ENCODE measurements around the gene KIAA0753. TPM values are rescaled to one million over a fixed set of nuclear protein-coding genes. Genes with fewer than 3 reads are reported as not detected.

Gene KIAA0753
- total RNA-seq, 2 experiments from 2014 or later: 16.3 to 17.6 TPM

GRCh38 chr17:6636105-6636504 lies 4.4 kb downstream of the KIAA0753 start:
- POLR2A ChIA-PET: no interaction called here
- no peaks in the 10 kb centered on the region for H3K27me3 Mint-ChIP-seq
- no peak overlapping the region for H3K27ac Mint-ChIP-seq

GRCh38 chr17:6633263-6633662 lies 7.2 kb downstream of the KIAA0753 start:
- no peak for DNase-seq
- H3K36me3 Mint-ChIP-seq (ENCODE audit: low read depth): peaks cover 33% of the 10 kb centered on the region
- no peaks in the 10 kb centered on the region for H3K9me3 Mint-ChIP-seq
- CTCF ChIA-PET: no interaction called here
- peaks cover 14% of the 10 kb centered on the region for H3K4me1 Mint-ChIP-seq
- no peaks in the 10 kb centered on the region for H3K27me3 Mint-ChIP-seq
- POLR2A ChIA-PET: no interaction called here
- H3K4me3 Mint-ChIP-seq: no peak overlapping the region
- no peak overlapping the region for H3K27ac Mint-ChIP-seq

More at GRCh38 chr17:6636105-6636504, 4.4 kb downstream of the KIAA0753 start:
- CTCF ChIA-PET: no interaction called here
- H3K36me3 Mint-ChIP-seq (ENCODE audit: low read depth): peaks cover 28% of the 10 kb centered on the region
- no peak overlapping the region for H3K4me3 Mint-ChIP-seq
- H3K4me1 Mint-ChIP-seq: peaks cover 25% of the 10 kb centered on the region
- DNase-seq: no peak
- H3K9me3 Mint-ChIP-seq: no peaks in the 10 kb centered on the region

- H3K4me3 Mint-ChIP-seq: no peak overlapping the region
- H3K9me3 Mint-ChIP-seq: no peaks in the 10 kb centered on the region
- CTCF ChIA-PET: no interaction called here
- no peak overlapping the region for H3K27ac Mint-ChIP-seq
- H3K27me3 Mint-ChIP-seq: no peaks in the 10 kb centered on the region
- H3K4me1 Mint-ChIP-seq: peaks cover 7% of the 10 kb centered on the region
- no peak for DNase-seq
- H3K36me3 Mint-ChIP-seq (ENCODE audit: low read depth): peaks cover 36% of the 10 kb centered on the region
- POLR2A ChIA-PET: no interaction called here
Observed at GRCh38 chr17:6632530-6632929, 8.0 kb downstream of the KIAA0753 start.

DNA sequence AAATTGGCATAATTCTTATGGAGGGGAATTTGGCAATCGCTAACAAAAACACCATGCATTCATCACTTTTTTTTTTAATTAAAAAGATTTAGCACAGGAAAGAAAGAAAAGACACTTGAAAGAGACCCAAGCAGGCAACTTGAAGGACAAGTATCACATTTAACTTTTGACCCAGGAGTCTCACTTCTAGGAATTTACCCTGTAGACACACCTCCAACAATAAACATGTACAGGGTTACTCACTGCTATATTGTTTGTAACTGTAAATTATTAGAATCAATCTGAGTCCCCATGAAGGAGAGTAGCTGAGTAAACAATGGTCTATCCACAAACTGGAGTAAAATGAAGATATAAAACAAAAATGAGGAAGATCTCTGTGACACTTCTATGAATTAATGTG lies 10.1 kb downstream of the KIAA0753 start:
- no peak for DNase-seq
- Mint-ChIP-seq H3K4me1 (peaks cover 7% of the 10 kb centered on the region), H3K36me3 (ENCODE audit: low read depth) (peaks cover 38% of the 10 kb centered on the region), H3K27me3 (no peaks in the 10 kb centered on the region), H3K27ac (no peak overlapping the region), H3K4me3 (no peak overlapping the region), H3K9me3 (no peaks in the 10 kb centered on the region)
- CTCF ChIA-PET: no interaction called here
- POLR2A ChIA-PET: no interaction called here

DNA sequence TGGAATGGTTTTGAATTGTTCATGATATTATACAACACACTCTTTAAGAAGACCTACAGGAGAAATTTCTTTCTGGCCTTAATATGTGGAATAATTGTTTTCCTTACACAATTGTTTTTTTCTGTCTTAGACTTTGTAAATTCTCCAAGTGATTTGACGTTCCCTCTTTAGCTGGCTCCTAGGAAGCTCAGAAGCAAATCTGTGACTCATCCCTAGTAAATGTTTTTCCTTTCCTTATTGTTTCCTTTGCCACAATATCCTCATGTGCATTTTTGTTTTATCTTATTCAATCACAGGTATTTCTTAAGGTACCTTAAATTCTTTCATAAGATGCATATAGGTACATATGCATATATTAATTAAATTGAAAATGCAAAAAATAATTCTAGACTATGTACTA lies 13.5 kb downstream of the KIAA0753 start:
- ChIA-PET POLR2A (no interaction called here), CTCF (interaction anchor here (1.0 kb wide), 1 partner anchor 19 kb away, joined by 3 read pairs; no protein-coding TSS in a partner anchor)
- Mint-ChIP-seq H3K36me3 (ENCODE audit: low read depth) (peaks cover 18% of the 10 kb centered on the region), H3K9me3 (no peaks in the 10 kb centered on the region), H3K27ac (no peak overlapping the region), H3K4me3 (no peak overlapping the region), H3K27me3 (no peaks in the 10 kb centered on the region), H3K4me1 (peaks cover 5% of the 10 kb centered on the region)
- DNase-seq: no peak

DNA sequence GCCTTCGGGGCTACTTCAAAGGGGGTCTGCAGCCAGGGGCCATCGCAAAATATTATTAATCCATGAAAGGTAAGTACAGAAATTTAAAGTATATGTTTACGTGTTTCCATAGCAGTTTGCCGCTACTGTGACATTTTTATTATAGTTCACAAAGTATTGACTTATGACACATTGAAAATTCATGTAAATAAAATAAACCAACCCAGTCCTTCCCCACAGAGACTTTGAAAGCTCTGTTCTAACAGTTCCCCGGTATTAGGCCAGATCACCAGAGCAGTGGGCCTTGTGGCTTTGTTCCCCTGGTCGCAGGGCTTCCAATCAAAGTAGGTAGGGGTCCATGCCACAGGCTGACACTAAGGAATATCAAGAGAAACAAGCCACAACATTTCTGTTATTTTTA lies 13.9 kb downstream of the KIAA0753 start:
- peaks cover 18% of the 10 kb centered on the region for H3K36me3 Mint-ChIP-seq (ENCODE audit: low read depth)
- CTCF ChIA-PET: interaction anchor here (1.0 kb wide), 1 partner anchor 18 kb away, joined by 3 read pairs; no protein-coding TSS in a partner anchor
- POLR2A ChIA-PET: no interaction called here
- DNase-seq: no peak
- no peak overlapping the region for H3K4me3 Mint-ChIP-seq
- H3K9me3 Mint-ChIP-seq: no peaks in the 10 kb centered on the region
- H3K4me1 Mint-ChIP-seq: peaks cover 5% of the 10 kb centered on the region
- H3K27me3 Mint-ChIP-seq: no peaks in the 10 kb centered on the region
- H3K27ac Mint-ChIP-seq: no peak overlapping the region

- CTCF ChIA-PET: no interaction called here
- H3K9me3 Mint-ChIP-seq: no peaks in the 10 kb centered on the region
- no peak for DNase-seq
- no peaks in the 10 kb centered on the region for H3K4me1 Mint-ChIP-seq
- no peaks in the 10 kb centered on the region for H3K27me3 Mint-ChIP-seq
- peaks cover 17% of the 10 kb centered on the region for H3K36me3 Mint-ChIP-seq (ENCODE audit: low read depth)
- H3K4me3 Mint-ChIP-seq: no peak overlapping the region
- H3K27ac Mint-ChIP-seq: no peak overlapping the region
- POLR2A ChIA-PET: no interaction called here
Observed at GRCh38 chr17:6623941-6624340, 16.6 kb downstream of the KIAA0753 start.

DNA sequence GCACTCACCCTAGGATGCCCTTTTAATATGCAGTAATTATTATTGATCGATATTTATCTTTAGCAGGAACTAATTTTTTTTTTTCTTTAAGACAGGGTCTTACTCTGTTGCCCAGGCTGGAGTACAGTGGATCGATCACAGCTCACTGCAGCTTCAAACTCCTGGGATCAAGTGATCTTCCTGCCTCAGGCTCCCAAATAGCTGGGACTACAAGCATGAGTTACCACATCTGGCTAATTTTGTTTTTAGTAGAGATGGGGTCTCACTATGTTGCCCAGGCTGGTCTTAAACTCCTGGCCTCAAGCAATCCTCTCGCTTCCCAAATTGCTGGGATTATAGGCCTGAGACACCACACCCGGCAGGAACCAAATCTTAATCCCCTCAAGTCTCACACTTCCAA lies 29.3 kb downstream of the KIAA0753 start:
- DNase-seq: no peak
- Mint-ChIP-seq H3K9me3 (no peaks in the 10 kb centered on the region), H3K27me3 (no peaks in the 10 kb centered on the region), H3K4me3 (no peak overlapping the region), H3K27ac (no peak overlapping the region), H3K4me1 (no peaks in the 10 kb centered on the region), H3K36me3 (ENCODE audit: low read depth) (peaks cover 25% of the 10 kb centered on the region)
- ChIA-PET POLR2A (no interaction called here), CTCF (no interaction called here)

DNA sequence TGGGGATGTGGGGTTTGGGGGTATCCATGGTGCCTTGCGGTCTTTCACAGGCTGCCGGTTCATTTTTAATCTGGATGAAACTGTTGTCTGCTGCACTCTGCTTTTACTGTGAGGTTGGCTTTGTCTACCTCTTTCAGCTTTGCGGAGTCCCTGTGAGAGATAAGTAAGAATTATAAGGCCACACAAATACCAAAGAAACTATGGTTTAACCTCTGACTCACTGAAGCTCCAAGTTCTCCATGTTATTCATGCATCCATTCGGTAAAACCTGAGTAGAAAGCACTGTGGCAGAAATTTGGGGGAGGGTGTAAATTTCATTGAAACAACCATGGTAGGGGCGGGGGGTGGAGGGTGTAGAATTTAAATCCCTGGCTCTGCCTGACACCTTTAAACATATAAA lies 30.5 kb downstream of the KIAA0753 start:
- Mint-ChIP-seq H3K27ac (no peak overlapping the region), H3K4me3 (no peak overlapping the region), H3K4me1 (no peaks in the 10 kb centered on the region), H3K27me3 (no peaks in the 10 kb centered on the region), H3K9me3 (no peaks in the 10 kb centered on the region), H3K36me3 (ENCODE audit: low read depth) (peaks cover 27% of the 10 kb centered on the region)
- DNase-seq: no peak
- CTCF ChIA-PET: interaction anchor here (0.9 kb wide), 1 partner anchor 165 kb away, joined by 3 read pairs; no protein-coding TSS in a partner anchor
- POLR2A ChIA-PET: no interaction called here

DNA sequence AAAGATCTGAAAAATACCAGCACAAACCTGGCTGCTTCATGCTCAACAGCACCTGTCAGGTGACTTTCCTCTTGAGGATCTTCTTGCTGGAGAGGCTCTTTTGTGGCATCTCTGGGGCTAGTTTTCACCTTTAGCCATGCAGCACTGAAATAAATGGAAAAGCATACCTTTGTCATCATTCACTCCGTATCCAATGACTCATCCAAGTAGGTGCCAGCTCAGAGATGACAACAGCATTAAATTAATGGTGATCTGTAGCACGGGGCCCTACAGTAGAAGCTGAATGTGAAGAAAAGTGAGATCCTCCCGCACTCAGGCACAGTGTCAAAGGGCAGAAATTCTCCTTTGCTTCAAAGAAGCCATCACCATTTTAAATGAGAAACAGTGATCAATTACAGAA lies 32.2 kb downstream of the KIAA0753 start:
- Mint-ChIP-seq H3K27me3 (no peaks in the 10 kb centered on the region), H3K9me3 (no peaks in the 10 kb centered on the region), H3K4me1 (no peaks in the 10 kb centered on the region), H3K4me3 (no peak overlapping the region), H3K27ac (no peak overlapping the region), H3K36me3 (ENCODE audit: low read depth) (peaks cover 21% of the 10 kb centered on the region)
- ChIA-PET POLR2A (no interaction called here), CTCF (interaction anchor here (0.8 to 1.1 kb wide), 2 partner anchors 18 to 42 kb away, joined by 3 read pairs; no protein-coding TSS in a partner anchor)
- DNase-seq: no peak

- Mint-ChIP-seq H3K4me3 (no peak overlapping the region), H3K27ac (no peak overlapping the region), H3K4me1 (peaks cover 4% of the 10 kb centered on the region), H3K36me3 (ENCODE audit: low read depth) (peaks cover 30% of the 10 kb centered on the region), H3K9me3 (no peaks in the 10 kb centered on the region), H3K27me3 (no peaks in the 10 kb centered on the region)
- POLR2A ChIA-PET: no interaction called here
- CTCF ChIA-PET: no interaction called here
- DNase-seq: no peak
Observed at GRCh38 chr17:6605142-6605541, 35.4 kb downstream of the KIAA0753 start.

- ChIA-PET POLR2A (no interaction called here), CTCF (no interaction called here)
- H3K9me3 Mint-ChIP-seq: no peaks in the 10 kb centered on the region
- H3K4me3 Mint-ChIP-seq: no peak overlapping the region
- no peaks in the 10 kb centered on the region for H3K27me3 Mint-ChIP-seq
- DNase-seq: no peak
- peaks cover 26% of the 10 kb centered on the region for H3K36me3 Mint-ChIP-seq (ENCODE audit: low read depth)
- peaks cover 4% of the 10 kb centered on the region for H3K4me1 Mint-ChIP-seq
- H3K27ac Mint-ChIP-seq: no peak overlapping the region
Observed at GRCh38 chr17:6603744-6604325, 36.7 kb downstream of the KIAA0753 start.

GRCh38 chr17:6602141-6602540 lies 38.4 kb downstream of the KIAA0753 start:
- ChIA-PET CTCF (interaction anchor here (0.6 kb wide), 1 partner anchor 1724 kb away, joined by 4 read pairs; no protein-coding TSS in a partner anchor), POLR2A (no interaction called here)
- no peak overlapping the region for H3K27ac Mint-ChIP-seq
- peaks cover 24% of the 10 kb centered on the region for H3K36me3 Mint-ChIP-seq (ENCODE audit: low read depth)
- peaks cover 4% of the 10 kb centered on the region for H3K4me1 Mint-ChIP-seq
- DNase-seq: no peak
- H3K4me3 Mint-ChIP-seq: no peak overlapping the region
- H3K27me3 Mint-ChIP-seq: no peaks in the 10 kb centered on the region
- H3K9me3 Mint-ChIP-seq: no peaks in the 10 kb centered on the region

DNA sequence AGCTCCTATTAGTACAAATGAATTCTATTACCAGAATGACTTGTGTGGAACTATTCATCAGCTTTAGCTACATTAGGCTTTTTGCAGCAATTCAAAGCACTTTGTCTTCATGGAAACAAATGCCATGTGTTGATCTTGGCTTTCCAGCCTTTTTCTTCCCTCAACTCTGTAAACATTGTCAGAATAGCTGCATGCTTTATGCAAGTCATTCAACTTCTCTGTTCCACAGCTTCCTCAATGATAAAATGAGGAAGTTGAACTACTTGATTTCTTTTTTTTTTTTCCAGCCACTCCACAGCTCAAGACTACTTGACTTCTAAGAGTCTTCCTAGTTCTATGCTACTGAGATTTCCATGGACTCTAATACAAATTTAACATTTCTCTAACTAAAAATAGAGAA lies 41.1 kb downstream of the KIAA0753 start:
- peaks cover 4% of the 10 kb centered on the region for H3K4me1 Mint-ChIP-seq
- no peak overlapping the region for H3K27ac Mint-ChIP-seq
- POLR2A ChIA-PET: no interaction called here
- no peaks in the 10 kb centered on the region for H3K27me3 Mint-ChIP-seq
- CTCF ChIA-PET: interaction anchor here (0.6 kb wide), 1 partner anchor 311 kb away, joined by 4 read pairs; no protein-coding TSS in a partner anchor
- DNase-seq: no peak
- no peaks in the 10 kb centered on the region for H3K9me3 Mint-ChIP-seq
- no peak overlapping the region for H3K4me3 Mint-ChIP-seq
- peaks cover 18% of the 10 kb centered on the region for H3K36me3 Mint-ChIP-seq (ENCODE audit: low read depth)
